ENCODE data around the gene GNG8.
"Not testable (repeated sequence)": the region's sequence is repeated elsewhere in the genome, so short reads cannot be mapped to it uniquely, and the experiment has no call there.

GNG8 gene

GRCh38 chr19:46644720-46645119 lies 8.7 kb upstream of the GNG8 start:
- DNase-seq: no peak

- no peak for DNase-seq
Observed at GRCh38 chr19:46640656-46641055, 4.7 kb upstream of the GNG8 start.

DNA sequence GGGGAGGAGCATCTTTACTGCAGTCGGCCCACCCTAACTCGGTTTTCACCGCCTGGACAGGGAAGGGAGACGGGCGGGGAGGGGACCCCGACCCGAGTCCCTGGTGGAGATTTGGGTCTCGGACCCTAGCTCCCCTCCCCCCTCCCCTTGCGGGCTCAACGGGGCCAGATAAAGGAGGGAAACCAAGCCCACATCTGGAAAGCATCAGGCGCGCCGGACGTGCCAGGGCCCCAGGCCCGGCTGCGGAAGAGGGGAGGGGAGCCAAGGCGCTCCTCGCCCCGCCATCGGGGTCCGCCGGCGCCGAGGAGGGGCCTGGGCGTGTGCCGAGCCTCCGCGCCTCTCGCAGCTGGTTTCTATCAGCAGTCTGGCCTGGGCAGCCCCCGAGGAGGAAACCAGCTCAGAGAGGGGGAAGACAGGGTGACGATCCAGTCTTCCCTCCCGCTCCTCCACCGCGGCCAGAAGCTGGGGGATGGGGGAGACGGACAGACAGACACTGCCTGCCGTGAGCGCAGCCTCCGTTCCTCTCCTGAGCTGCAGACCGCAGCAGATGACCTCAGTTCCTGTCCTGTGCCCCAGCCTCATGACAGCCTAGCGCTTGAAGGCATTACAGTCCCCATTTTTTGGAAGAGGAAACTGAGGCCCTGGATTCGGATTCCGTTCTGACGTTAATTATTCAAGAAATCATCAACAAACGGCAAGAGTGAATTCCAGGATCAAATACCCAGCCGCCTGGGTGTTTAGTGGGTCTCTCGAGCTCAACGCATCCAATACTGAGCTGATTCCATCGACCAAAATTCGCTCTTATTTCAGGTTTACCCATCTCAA lies 3.6 kb upstream of the GNG8 start:
- no peak for DNase-seq

- no peak for DNase-seq
Observed at GRCh38 chr19:46637224-46637623, 1.2 kb upstream of the GNG8 start.

DNA sequence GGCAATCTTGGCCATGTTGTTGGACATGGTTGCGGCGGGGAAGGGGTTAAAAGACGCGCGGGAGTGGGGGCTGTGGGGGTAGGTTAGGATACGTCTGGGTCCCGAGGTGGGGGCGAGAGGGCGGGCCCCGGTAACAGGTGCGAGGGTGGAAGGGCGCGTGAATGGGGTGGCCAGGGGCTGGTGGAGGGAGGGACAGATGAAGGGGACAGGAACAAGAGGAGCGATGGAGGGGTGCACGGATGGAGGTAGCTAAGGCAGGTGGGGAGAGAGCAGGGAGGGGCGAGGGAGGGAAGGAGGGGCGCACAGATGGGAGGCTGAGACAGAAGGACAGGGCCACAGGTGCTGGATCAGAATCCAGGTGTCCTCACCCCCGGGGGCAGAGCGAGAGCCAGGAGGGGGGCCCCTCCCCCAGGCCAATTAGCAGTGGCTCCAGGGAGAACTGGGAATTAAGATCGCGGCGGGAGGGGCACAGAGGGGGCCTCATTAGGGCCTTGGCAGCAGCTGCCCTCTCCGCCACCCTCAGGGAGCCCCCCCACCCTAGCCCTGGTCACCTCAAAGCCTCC lies 1.3 kb downstream of the GNG8 start:
- DNase-seq: no peak

- peak; percentile 89 for DNase-seq
Observed at GRCh38 chr19:46634045-46634655, 1.9 kb downstream of the GNG8 start.

- no peak for DNase-seq
Observed at GRCh38 chr19:46633130-46633529, 2.9 kb downstream of the GNG8 start.

- no peak for DNase-seq
Observed at GRCh38 chr19:46631481-46631880, 4.5 kb downstream of the GNG8 start.

GRCh38 chr19:46630586-46631205 lies 5.3 kb downstream of the GNG8 start:
- no peak for DNase-seq

- DNase-seq: no peak
Observed at GRCh38 chr19:46629546-46630025, 6.4 kb downstream of the GNG8 start.

GRCh38 chr19:46628970-46629369 lies 7.0 kb downstream of the GNG8 start:
- not testable (repeated sequence) for DNase-seq

- no peak for DNase-seq
Observed at GRCh38 chr19:46626446-46626845, 9.6 kb downstream of the GNG8 start.

GRCh38 chr19:46625731-46626130 lies 10.3 kb downstream of the GNG8 start:
- no peak for DNase-seq

GRCh38 chr19:46624958-46625661 lies 10.9 kb downstream of the GNG8 start, which contains the start of gene PTGIR:
TSS of gene PTGIR (minus strand) at chr19:46625089. CDS start at chr19:46624225, 864 bp downstream.
- no peak for DNase-seq

GRCh38 chr19:46623915-46624502 lies 12.0 kb downstream of the GNG8 start:
- no peak for DNase-seq

GRCh38 chr19:46622118-46622446 lies 13.9 kb downstream of the GNG8 start:
- DNase-seq: no peak

GRCh38 chr19:46621191-46622117 lies 14.5 kb downstream of the GNG8 start:
- DNase-seq: no peak

GRCh38 chr19:46620716-46621115 lies 15.3 kb downstream of the GNG8 start:
- no peak for DNase-seq

- DNase-seq: no peak
Observed at GRCh38 chr19:46620267-46620666, 15.7 kb downstream of the GNG8 start.

GRCh38 chr19:46618670-46619231 lies 17.3 kb downstream of the GNG8 start:
- DNase-seq: no peak

- DNase-seq: no peak
Observed at GRCh38 chr19:46617601-46618000, 18.4 kb downstream of the GNG8 start.

Data from activated effector memory CD4-positive, alpha-beta T cell treated with Interleukin-2 at 50 U/mL for 16 hours (primary cell).